Activated CD8-positive, alpha-beta memory T cell treated with anti-CD3 and anti-CD28 coated beads for 36 hours (primary cell): ENCODE data around the gene IGHMBP2. TPM values are rescaled to one million over a fixed set of nuclear protein-coding genes. Genes with fewer than 3 reads are reported as not detected.

ENCODE experiments used
- CTCF ChIA-PET: fragments of 350-600 bp; sonication (Branson Sonifier 250); formaldehyde crosslinking; loops from one replicate; lab custom pipeline; 2021; ENCODE audit warnings: antibody characterized with exemption; lab: Charles Lee
- POLR2A ChIA-PET: fragments of 350-600 bp; sonication (Branson Sonifier 250); formaldehyde crosslinking; loops from one replicate; lab custom pipeline; 2021; ENCODE audit warnings: antibody characterized with exemption; lab: Charles Lee
- total RNA-seq, 2 experiments: library from RNA; stranded (reverse); gene quantifications; one replicate each; pipeline ENCODE4 v1.2.3, GENCODE V29; 2021

IGHMBP2 gene
- total RNA-seq, 2 experiments from 2014 or later, result 26.3 to 34.5 TPM

DNA sequence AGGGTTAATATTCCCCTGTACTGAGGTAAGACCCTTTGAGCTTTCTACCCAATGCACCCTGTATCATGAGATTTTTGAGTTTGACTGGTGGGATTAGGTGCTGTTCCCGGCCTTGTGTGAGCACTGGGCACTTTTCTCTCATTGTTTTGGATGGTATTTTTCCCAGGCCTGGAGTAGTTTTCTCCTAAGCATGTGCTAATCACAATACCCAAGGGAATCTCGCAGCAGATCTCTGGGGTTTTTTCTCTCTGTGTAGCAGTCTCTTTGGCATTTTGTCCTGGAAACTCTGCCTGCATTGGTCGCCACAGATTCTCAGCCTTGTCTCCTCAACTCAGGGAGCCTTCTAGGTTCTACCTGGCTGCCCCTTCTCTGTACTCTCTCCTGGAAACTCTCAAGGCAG, 19.9 kb downstream of the IGHMBP2 start:
- ChIA-PET CTCF (no interaction called here), POLR2A (no interaction called here)

DNA sequence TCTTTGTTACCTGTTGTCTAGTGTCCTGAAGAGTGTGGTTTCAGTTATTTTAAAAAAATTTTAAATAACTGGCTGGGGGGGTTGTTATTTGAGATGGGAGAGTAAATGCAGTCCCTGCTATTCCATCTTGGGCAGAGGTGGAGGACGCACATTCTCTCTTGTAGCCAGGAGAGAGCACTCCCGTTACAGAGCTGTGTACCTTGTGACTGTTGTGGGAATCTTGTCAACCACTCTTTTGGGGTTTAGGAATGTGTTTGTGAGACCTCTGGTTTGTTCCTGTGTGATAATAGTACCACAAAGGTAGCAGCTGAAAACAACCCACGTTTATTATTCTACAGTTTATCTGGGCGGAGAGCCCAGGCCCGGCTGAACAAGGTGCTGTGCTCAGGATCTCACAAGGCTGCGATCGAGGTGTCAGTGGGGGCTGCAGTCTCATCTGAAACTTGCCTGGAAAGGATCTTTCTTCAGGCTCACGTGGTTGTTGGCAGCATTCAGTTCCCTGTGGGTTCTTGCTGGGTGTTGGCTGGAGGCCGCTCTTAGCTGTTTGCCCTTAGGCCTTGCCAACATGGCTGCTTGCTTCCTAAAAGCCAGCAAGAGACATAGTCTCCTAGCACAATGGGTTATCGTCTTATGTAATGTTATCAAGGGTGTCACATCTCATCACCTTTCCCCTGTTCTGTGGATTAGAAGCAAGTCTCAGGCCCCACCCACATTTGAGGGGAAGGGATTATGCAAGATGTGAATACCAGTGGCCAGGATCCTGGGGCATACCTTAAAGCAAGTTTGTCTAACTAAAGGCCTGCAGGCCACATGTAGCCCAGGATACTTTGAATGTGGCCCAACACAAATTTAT, 20.6 kb downstream of the IGHMBP2 start:
- POLR2A ChIA-PET, result no interaction called here
- CTCF ChIA-PET, result no interaction called here

GRCh38 chr11:68925611-68926010, 21.9 kb downstream of the IGHMBP2 start:
- ChIA-PET POLR2A (no interaction called here), CTCF (interaction anchor here (0.7 kb wide), 1 partner anchor 183 kb away, joined by 6 read pairs; no protein-coding TSS in a partner anchor)

DNA sequence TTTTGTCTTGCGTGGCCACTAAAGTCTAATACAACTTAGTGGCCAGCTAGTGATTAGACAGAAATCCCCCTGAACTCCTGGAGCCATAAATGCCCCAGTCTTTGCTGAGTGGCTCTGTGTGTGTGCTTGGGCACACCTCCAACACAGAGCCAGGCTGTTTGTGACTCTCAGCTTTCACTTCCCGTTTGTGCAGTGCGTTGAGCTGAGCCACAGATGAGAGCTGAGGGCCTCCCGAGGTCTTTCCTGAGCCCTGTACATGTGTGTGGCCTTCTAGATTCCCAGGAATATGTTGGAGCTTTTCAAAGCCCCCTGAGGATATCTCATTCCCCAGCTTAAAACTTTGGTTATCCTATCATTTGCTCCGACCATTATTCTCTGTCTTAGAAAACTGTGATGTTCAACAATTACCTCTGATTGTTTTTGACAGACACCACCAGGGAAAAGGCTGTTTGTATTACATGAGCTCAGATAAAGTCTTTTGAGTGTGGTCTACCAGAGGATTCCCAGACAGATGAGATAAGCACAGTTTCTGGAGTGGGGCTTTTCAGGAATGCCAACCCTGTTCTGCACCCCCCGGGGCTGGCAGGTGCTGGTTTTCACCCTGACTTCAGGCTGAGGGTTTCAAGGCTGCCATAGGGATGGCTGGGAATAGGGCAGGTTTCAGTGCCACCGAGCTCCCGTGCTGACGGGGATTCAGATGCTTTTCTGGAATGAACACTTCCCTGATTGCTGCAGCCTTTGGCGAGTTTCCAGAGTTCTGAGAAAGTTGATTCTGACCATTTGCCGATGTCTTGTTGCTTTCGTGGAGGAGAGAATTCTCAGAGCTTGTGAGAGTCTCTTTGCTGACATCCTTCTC, 23.8 kb downstream of the IGHMBP2 start:
- ChIA-PET CTCF (no interaction called here), POLR2A (no interaction called here)

DNA sequence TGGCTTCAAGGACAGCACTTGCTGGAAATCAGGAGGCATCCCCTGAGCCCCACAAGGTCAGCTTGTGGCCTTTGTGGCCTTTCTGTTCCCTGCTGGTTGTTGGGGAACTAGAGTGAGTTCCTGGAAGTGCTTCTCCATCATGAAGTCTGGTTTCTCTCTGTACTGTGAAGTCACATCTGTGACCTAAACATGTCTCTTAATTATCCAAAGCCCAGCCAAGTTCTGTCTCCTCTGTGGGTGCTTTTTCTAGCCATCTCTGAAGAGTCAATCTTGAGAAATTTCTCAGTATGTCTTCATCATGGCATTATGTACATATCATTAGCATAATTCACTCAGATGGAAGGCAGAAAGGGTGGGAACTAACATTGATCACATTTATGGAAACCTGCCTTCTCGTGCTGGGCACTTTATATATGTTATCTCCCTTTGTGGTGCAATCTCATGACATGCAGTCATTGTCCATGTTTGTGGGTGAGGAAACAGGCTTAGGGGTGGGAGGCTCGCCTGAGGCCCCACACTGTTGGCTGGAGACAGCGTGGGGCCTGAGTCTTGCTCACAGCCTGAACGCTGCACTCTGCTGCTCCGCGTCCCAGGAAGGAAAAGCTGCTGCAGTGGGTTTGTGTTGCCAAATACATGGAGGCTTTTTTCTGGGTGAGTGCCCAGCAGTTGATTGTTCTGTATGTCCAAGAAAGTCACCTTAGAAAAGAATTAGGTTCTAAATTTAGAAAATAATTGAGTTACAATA, 24.6 kb downstream of the IGHMBP2 start:
- POLR2A ChIA-PET, result no interaction called here
- CTCF ChIA-PET, result no interaction called here

DNA sequence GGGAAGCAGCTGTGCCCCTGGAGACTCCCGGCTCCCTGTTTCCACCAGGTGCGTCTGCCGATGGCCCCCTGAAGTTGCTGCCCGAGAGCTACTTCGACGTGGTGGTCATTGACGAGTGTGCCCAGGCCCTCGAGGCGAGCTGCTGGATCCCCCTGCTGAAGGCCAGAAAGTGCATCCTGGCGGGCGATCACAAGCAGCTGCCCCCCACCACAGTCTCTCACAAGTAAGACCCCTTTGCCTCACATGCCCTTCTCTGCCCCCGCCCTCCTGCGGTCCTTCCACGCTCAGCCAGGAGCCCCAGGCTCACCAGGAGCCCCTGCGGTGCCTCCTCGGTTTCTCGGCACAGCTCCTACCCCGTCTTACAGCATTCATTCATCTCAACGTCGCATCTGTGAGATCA, 25.4 kb downstream of the IGHMBP2 start:
- ChIA-PET POLR2A (no interaction called here), CTCF (no interaction called here)

- POLR2A ChIA-PET, result no interaction called here
- CTCF ChIA-PET, result no interaction called here
Observed at GRCh38 chr11:68929706-68930570, 26.2 kb downstream of the IGHMBP2 start.

DNA sequence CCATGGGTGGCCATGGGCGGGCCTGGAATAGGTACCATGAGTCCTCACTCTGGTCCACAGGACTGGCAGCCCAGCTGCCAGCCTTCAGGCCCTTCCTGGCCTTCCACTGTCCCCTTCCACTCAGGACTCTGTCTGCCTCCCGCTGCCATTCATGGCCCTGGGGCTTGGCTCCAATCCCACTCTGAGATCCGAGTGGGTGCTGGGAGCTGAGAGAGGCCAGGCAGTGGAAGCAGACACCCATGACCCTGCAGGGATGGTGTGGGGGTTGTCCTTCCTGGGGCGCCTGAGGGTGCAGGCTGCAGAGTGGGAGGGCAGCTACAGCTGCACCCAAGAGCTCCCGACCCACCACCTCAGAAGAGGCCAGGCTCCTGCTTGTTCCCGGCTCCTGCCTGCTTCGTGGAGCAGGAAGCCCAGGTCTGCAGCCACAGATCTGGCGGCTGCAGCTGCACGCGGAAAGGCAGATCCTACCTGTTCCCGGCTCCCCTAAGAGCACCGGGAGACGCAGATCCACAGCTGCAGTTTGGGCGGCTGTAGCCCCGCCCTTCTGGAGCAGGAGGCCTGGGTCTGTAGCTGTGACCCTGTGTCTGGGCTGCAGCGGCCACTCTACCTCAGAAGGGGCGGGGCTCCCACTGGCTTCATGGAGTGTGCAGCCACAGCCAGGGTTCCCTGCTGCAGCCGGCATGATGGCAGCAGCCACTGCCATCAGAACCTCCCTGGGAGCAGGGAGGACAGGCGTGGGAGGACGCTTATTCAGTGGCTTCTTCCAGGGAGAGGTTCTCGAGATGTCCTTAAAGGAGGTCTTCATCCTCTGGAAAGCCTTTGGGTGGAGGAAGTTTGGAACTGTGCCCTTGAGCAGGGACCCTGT, 27.5 kb downstream of the IGHMBP2 start:
- CTCF ChIA-PET, result no interaction called here
- POLR2A ChIA-PET, result no interaction called here

DNA sequence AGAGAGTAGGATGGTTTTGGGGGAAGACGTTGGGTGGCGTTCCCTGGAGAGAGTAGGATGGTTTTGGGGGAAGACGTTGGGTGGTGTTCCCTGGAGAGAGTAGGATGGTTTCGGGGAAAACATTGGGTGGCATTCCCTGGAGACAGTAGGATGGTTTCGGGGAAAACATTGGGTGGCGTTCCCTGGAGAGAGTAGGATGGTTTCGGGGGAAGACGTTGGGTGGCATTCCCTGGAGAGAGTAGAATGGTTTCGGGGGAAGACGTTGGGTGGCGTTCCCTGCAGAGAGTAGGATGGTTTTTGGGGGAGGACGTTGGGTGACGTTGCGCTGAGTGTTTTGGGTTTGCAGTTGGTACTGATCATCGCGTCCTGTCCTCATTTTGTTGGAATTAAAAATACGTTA, 28.2 kb downstream of the IGHMBP2 start:
- POLR2A ChIA-PET, result no interaction called here
- CTCF ChIA-PET, result no interaction called here

DNA sequence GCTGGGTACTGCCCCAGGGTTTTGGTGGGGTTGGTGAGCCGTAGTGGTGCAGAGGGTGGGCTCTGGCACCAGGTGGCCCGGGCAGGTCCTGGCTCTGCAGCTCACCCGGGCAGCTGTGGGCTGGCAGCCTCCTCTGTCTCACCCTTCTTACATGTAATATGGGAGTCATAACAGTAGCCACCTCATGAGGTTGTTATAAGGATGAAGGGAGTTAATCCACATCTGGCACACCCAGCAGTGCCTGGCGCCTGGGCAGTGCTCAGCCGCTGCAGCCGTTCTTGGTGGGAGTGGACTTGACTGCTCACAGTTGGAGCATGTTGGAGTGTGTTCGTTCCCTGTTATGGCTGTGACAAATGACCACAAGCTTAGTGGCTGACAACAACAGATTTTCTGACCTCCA, 28.7 kb downstream of the IGHMBP2 start:
- CTCF ChIA-PET, result no interaction called here

GRCh38 chr11:68932933-68933577, 29.4 kb downstream of the IGHMBP2 start:
- ChIA-PET POLR2A (no interaction called here), CTCF (no interaction called here)

More for the DNA sequence above, 28.7 kb downstream of the IGHMBP2 start:
- POLR2A ChIA-PET, result no interaction called here

DNA sequence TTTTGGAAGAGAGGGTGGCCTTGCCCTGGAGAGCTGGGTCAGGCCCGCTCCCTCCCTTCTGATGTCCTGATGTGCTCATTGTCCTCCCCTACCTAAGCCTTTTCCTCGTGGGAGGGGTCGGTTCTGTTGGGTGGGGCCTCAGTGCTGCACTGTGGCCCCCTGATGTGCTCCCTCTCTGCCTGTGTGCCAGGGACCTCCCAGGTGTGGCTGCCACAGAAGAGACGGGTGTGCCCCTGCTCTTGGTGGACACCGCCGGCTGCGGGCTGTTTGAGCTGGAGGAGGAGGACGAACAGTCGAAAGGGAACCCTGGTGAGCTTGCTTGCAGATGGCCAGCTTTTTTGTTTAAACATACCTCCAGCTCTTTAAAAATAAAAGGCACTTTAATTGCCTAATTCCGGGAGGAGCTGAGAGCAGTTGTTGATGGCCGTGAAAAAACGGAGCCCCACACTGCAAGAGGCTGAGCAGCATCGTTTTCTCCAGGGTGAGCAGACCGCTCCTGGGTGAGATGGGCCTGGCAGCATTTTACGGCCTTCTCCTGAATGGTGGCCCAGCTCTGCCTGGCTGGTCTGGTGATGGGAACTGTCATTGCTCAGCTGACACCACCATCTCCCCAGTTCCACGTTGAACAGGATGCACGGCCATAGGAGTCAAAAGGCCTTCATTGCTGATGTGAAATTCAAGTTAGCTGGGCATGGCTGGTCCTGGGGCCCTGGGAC, 30.1 kb downstream of the IGHMBP2 start:
- ChIA-PET POLR2A (no interaction called here), CTCF (no interaction called here)

GRCh38 chr11:68934321-68934645, 30.6 kb downstream of the IGHMBP2 start:
- CTCF ChIA-PET, result no interaction called here
- POLR2A ChIA-PET, result no interaction called here

DNA sequence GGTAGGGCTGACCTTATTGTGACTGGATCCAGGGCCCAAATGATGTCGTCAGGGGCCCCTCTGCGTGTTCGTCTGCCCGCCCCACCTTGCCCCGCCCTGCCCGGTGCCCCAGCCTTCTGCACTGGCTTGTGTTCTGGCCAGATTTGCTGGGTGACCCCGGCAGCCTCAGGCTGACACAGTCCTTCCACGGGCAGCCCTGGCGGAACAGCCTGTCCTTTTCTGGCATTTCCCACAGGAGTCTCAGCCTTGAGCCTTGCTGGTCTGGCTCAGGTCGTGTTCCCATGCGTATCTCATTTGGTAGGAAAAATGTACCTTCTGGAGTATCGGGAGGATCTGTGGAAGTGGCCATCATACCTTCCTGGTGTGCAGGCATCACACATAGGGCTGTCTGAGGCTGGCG, 31.0 kb downstream of the IGHMBP2 start:
- CTCF ChIA-PET, result no interaction called here
- POLR2A ChIA-PET, result no interaction called here

GRCh38 chr11:68935066-68935465, 31.4 kb downstream of the IGHMBP2 start:
- ChIA-PET POLR2A (no interaction called here), CTCF (no interaction called here)

DNA sequence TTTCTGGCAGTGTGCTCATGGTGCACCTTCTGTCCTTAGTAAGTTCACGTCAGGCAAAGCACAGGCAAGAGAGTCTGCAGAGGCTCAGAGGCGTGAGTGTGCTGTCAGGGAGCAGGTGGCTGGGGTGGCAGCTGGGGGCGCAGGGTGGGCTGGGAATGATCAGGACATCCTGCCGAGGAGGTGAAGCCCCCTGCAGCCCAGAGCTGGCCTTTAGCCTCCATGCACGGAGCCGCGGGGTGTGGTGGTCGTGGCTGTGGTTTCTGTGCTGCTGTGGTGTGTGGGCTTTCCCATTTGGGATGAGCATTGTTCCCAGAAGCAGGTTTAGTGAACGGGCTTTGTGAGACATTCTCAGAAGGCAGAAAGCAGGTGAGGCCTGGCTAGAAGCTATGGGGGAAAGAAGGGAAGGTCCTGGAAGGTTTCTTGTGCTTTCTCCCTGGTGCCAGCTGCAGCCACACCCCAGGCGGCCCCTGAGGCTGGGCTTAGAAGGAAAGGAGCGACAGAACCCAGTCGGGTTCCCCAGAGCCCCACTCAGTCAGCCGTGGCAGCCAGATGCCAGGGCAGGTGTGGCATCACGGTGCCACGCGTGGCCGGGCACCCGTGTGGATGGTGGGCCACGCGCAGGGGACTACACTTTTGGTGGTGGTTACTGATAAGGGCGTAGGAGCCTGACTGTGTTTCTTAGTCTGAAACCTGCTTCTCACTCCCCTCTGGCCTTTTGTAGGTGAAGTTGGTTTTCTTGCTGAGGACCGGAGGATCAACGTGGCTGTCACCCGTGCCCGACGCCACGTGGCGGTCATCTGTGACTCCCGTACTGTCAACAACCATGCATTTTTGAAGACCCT, 32.0 kb downstream of the IGHMBP2 start:
- POLR2A ChIA-PET, result no interaction called here
- CTCF ChIA-PET, result no interaction called here

DNA sequence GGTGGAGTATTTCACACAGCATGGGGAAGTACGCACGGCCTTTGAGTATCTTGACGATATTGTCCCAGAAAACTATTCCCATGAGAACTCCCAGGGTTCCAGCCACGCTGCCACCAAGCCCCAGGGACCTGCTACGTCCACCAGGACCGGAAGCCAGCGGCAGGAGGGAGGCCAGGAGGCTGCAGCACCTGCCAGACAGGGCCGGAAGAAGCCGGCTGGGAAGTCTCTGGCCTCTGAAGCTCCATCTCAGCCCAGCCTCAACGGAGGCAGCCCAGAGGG, 32.6 kb downstream of the IGHMBP2 start:
- ChIA-PET POLR2A (no interaction called here), CTCF (no interaction called here)
